Trophoblast cell (in vitro differentiated cells and primary cell): ENCODE results near the gene MDK.
A peak's percentile ranks its signal among the peaks of the same experiment; 100 is the strongest.

ENCODE experiments used
- DNase-seq, 2 donors: peaks; one replicate each; pipeline ENCODE4 v3.0.0-alpha.2; 2016
- H2AFZ ChIP-seq: 2 replicates; pipeline ENCODE4 v1.6.1; 2013; ENCODE audit warnings: low read length, moderate library complexity, mild to moderate bottlenecking; ENCODE audit not compliant: insufficient read depth, poor library complexity
- H2AK5ac ChIP-seq: 2 replicates; pipeline ENCODE4 v1.6.1; 2013; ENCODE audit warnings: mild to moderate bottlenecking, low read length
- H2BK120ac ChIP-seq: 2 replicates; pipeline ENCODE4 v1.6.1; 2013; ENCODE audit warnings: low read length, mild to moderate bottlenecking, moderate library complexity; ENCODE audit not compliant: insufficient read depth, poor library complexity
- H2BK12ac ChIP-seq: 2 replicates; pipeline ENCODE4 v1.6.1; 2013; ENCODE audit warnings: mild to moderate bottlenecking, low read length, moderate library complexity
- H2BK5ac ChIP-seq: 2 replicates; pipeline ENCODE4 v1.6.1; 2013; ENCODE audit warnings: low read length, low read depth, moderate library complexity, mild to moderate bottlenecking; ENCODE audit not compliant: poor library complexity
- H3K14ac ChIP-seq: 2 replicates; pipeline ENCODE4 v1.6.1; 2013; ENCODE audit warnings: mild to moderate bottlenecking, low read length
- H3K18ac ChIP-seq: 2 replicates; pipeline ENCODE4 v1.6.1; 2013; ENCODE audit warnings: mild to moderate bottlenecking, low read length
- H3K23ac ChIP-seq: 2 replicates; pipeline ENCODE4 v1.6.1; 2013; ENCODE audit warnings: low read length
- H3K27ac ChIP-seq: 2 replicates; pipeline ENCODE4 v1.5.1; 2013; ENCODE audit warnings: low read depth, mild to moderate bottlenecking, inconsistent platforms, low read length, moderate library complexity
- H3K27me3 ChIP-seq: 2 replicates; pipeline ENCODE4 v1.6.1; 2013; ENCODE audit warnings: inconsistent platforms, mild to moderate bottlenecking, low read length, moderate library complexity; ENCODE audit not compliant: insufficient read depth
- H3K36me3 ChIP-seq, 2 experiments: 1 replicate in 1 of 2; 2 replicates in 1 of 2; pipeline ENCODE4 v1.6.1; 2013; ENCODE audit warnings: low read length in 2 of 2, mild to moderate bottlenecking in 2 of 2, moderate library complexity in 1 of 2; ENCODE audit not compliant: insufficient read depth in 2 of 2, control insufficient read depth in 1 of 2
- H3K4ac ChIP-seq: 2 replicates; pipeline ENCODE4 v1.6.1; 2013; ENCODE audit warnings: low read depth, mild to moderate bottlenecking, low read length, moderate library complexity
- H3K4me1 ChIP-seq, 2 experiments: 1 replicate in 1 of 2; 2 replicates in 1 of 2; pipeline ENCODE4 v1.6.1; 2013; ENCODE audit warnings: low read length in 2 of 2, mild to moderate bottlenecking in 2 of 2, moderate library complexity in 1 of 2; ENCODE audit not compliant: insufficient read depth in 2 of 2, control insufficient read depth in 1 of 2
- H3K4me2 ChIP-seq: 2 replicates; pipeline ENCODE4 v1.6.1; 2013; ENCODE audit warnings: inconsistent platforms, mild to moderate bottlenecking, low read length, moderate library complexity
- H3K4me3 ChIP-seq: 2 replicates; pipeline ENCODE4 v1.5.1; 2013; ENCODE audit warnings: mild to moderate bottlenecking, low read depth, low read length, inconsistent platforms
- H3K79me1 ChIP-seq: one replicate; pipeline ENCODE4 v1.6.1; 2013; ENCODE audit warnings: low read length
- H3K79me2 ChIP-seq: 2 replicates; pipeline ENCODE4 v1.6.1; 2013; ENCODE audit warnings: low read length, mild to moderate bottlenecking; ENCODE audit not compliant: control insufficient read depth, insufficient read depth, poor library complexity
- H3K9ac ChIP-seq: 2 replicates; pipeline ENCODE4 v1.6.1; 2013; ENCODE audit warnings: mild to moderate bottlenecking, low read length
- H3K9me3 ChIP-seq: 2 replicates; pipeline ENCODE4 v1.6.1; 2013; ENCODE audit warnings: low read depth, mild to moderate bottlenecking, control low read depth, inconsistent platforms, low read length; ENCODE audit not compliant: insufficient read depth
- H4K12ac ChIP-seq: 2 replicates; pipeline ENCODE4 v1.6.1; 2013; ENCODE audit warnings: low read depth, mild to moderate bottlenecking, low read length, moderate library complexity
- H4K8ac ChIP-seq: 2 replicates; pipeline ENCODE4 v1.6.1; 2013; ENCODE audit warnings: low read depth, mild to moderate bottlenecking, low read length, moderate library complexity
- H4K91ac ChIP-seq: one replicate; pipeline ENCODE4 v1.6.1; 2013; ENCODE audit warnings: low read depth, mild to moderate bottlenecking, low read length, moderate library complexity
- WGBS: extraction: QIAGEN DNeasy Blood & Tissue Kit; methylation state at CpG from one replicate; pipeline ENCODE4 v1.1.7; 2013; ENCODE audit warnings: missing lambda C conversion rate; ENCODE audit not compliant: insufficient read length, insufficient coverage; ENCODE audit errors: extremely low coverage; 5-methylcytosine and 5-hydroxymethylcytosine counted together

MDK gene

DNA sequence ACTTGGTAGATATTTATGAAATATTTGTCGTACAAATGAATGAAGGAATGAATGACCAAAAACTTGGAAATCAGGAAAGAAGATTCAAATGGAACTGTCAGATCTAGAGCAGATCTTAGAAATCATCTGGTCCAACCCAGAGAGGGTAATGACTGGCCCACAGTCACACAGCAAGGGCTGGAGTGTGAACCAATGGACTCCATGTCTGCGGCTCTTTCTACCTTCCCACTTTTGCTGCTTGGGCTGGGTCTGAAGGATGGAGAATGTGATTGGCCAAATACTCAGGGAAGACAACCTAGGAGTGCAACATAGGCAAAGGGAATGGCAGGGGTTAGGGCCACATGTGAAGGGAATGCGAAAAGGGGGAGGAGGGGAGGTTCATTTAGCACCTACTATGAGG is 40.0 kb upstream of the MDK start:
- Histone ChIP-seq H2BK5ac (no peak overlapping the region), H3K4me1 (peaks cover 38 to 42% of the 10 kb centered on the region in 2 experiments), H4K12ac (no peak overlapping the region), H3K36me3 (no peaks in the 10 kb centered on the region), H3K9me3 (no peaks in the 10 kb centered on the region), H3K4ac (no peak overlapping the region), H4K91ac (no peak overlapping the region), H3K79me2 (peaks cover 4% of the 10 kb centered on the region), H2AK5ac (no peak overlapping the region), H2BK12ac (peak overlapping the region; percentile 33), H3K23ac (no peak overlapping the region), H2AFZ (peak overlapping the region; percentile 19), H3K18ac (peak overlapping the region; percentile 17), H3K79me1 (peaks cover 23% of the 10 kb centered on the region), H2BK120ac (no peak overlapping the region), H3K9ac (no peak overlapping the region), H3K14ac (no peak overlapping the region), H3K27me3 (no peaks in the 10 kb centered on the region), H3K4me2 (no peak overlapping the region), H4K8ac (no peak overlapping the region), H3K27ac (no peak overlapping the region), H3K4me3 (no peak overlapping the region)
- no peak for DNase-seq
- WGBS = no CpG with 5 or more reads among the region's 3 CpGs

DNA sequence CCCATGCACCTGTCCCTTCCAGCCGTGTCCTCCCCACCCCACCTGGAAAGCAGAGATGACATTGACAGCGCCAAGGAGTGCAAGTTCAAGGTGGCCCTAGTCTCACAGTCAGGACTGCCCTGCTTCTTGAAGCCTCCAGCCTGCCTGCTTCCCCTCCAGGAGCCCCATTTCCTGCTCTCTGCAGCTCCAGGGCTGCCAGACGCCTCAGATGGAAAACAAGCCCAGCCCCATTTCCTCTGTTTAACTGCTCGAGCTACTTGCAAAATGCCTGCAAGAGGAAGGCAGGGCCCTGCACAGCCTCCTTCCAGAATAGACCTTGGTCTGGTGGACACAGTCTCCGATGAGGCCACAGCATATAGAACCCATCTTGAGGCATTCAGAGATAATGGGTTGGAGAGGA is 39.2 kb upstream of the MDK start:
- H3K23ac ChIP-seq = no peak overlapping the region
- H2BK12ac ChIP-seq = no peak overlapping the region
- H3K4me2 ChIP-seq = peak overlapping the region; percentile 34
- H3K4me1 ChIP-seq = peaks cover 40 to 45% of the 10 kb centered on the region in 2 experiments
- H3K27ac ChIP-seq = no peak overlapping the region
- H3K14ac ChIP-seq = no peak overlapping the region
- H3K18ac ChIP-seq = no peak overlapping the region
- no peak for DNase-seq
- WGBS = no CpG with 5 or more reads among the region's 5 CpGs
- no peak overlapping the region for H4K12ac ChIP-seq
- no peak overlapping the region for H2BK120ac ChIP-seq
- peaks cover 4% of the 10 kb centered on the region for H3K79me2 ChIP-seq
- H3K9me3 ChIP-seq = no peaks in the 10 kb centered on the region
- H2AFZ ChIP-seq = no peak overlapping the region
- no peak overlapping the region for H2BK5ac ChIP-seq
- H2AK5ac ChIP-seq = no peak overlapping the region
- no peak overlapping the region for H3K4ac ChIP-seq
- H3K9ac ChIP-seq = no peak overlapping the region
- no peak overlapping the region for H4K8ac ChIP-seq
- H3K79me1 ChIP-seq = peaks cover 25% of the 10 kb centered on the region
- no peak overlapping the region for H3K4me3 ChIP-seq
- H3K27me3 ChIP-seq = no peaks in the 10 kb centered on the region
- peak overlapping the region; percentile 53 for H4K91ac ChIP-seq
- no peaks in the 10 kb centered on the region for H3K36me3 ChIP-seq

DNA sequence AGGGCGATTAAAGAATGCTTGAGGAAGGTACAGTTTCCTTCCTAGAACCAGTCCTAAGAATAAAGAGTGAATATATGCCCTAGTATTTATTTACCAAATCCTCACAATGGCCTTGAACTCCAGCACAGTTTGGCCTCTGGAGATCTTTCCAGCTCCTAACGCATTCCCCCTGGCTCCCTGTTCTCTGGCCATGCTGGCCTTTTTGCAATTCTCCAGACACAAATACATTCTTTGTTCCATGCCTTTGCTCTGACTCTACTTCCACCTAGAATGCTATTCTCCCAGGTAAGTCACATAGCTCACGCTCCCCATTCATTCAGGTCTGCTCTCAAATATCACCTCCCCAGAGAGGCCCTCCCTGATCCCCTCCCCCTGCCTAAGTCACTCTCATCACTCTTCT is 37.9 kb upstream of the MDK start:
- H3K4me3 ChIP-seq = no peak overlapping the region
- no peaks in the 10 kb centered on the region for H3K36me3 ChIP-seq
- no peak overlapping the region for H2BK12ac ChIP-seq
- peaks cover under 1% of the 10 kb centered on the region for H3K9me3 ChIP-seq
- H3K27me3 ChIP-seq = no peaks in the 10 kb centered on the region
- H3K23ac ChIP-seq = no peak overlapping the region
- H3K79me1 ChIP-seq = peaks cover 32% of the 10 kb centered on the region
- peaks cover 15% of the 10 kb centered on the region for H3K79me2 ChIP-seq
- H3K9ac ChIP-seq = no peak overlapping the region
- DNase-seq = peak; percentile 88 to 94
- H4K12ac ChIP-seq = no peak overlapping the region
- H4K8ac ChIP-seq = no peak overlapping the region
- no peak overlapping the region for H2AFZ ChIP-seq
- H3K4ac ChIP-seq = no peak overlapping the region
- no peak overlapping the region for H3K18ac ChIP-seq
- WGBS = no CpG with 5 or more reads among the region's 3 CpGs
- H2AK5ac ChIP-seq = no peak overlapping the region
- H2BK120ac ChIP-seq = no peak overlapping the region
- no peak overlapping the region for H2BK5ac ChIP-seq
- H4K91ac ChIP-seq = no peak overlapping the region
- H3K4me2 ChIP-seq = no peak overlapping the region
- H3K4me1 ChIP-seq = peaks cover 48 to 50% of the 10 kb centered on the region in 2 experiments
- H3K14ac ChIP-seq = no peak overlapping the region
- H3K27ac ChIP-seq = peak overlapping the region; percentile 56

DNA sequence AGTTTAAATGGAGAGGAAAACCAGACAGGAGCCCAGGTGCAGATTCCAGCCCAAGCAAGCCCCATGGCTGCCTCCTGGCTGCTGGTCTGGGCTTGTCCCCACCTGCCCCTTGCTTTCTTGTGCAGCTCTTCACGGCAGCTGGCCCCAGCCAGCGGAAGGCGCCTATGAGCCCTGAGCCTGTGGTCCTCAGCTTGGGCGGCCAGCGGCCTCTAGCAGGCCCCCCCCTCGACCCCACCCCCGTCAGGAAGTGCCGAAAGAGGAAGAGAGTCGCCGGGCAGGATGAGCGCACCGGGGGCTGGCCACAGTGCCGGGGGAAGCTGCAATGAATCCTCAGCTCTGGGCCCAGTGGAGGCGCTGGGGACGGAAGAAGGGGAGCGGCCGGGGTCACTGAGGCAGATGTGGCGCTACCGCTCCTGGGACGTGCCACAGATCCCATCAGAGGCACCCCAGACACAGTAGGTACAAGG is 36.3 kb upstream of the MDK start:
- H3K27ac ChIP-seq = peak overlapping the region; percentile 52
- peak overlapping the region; percentile 55 for H4K12ac ChIP-seq
- peak overlapping the region; percentile 96 for H2BK12ac ChIP-seq
- peak overlapping the region; percentile 37 for H3K4me2 ChIP-seq
- peak overlapping the region; percentile 61 for H2AFZ ChIP-seq
- peaks cover 17% of the 10 kb centered on the region for H3K79me2 ChIP-seq
- peak overlapping the region; percentile 94 for H3K14ac ChIP-seq
- H3K27me3 ChIP-seq = no peaks in the 10 kb centered on the region
- H3K4me1 ChIP-seq = peaks cover 40 to 48% of the 10 kb centered on the region in 2 experiments
- H3K4me3 ChIP-seq = peak overlapping the region; percentile 10
- H3K4ac ChIP-seq = peak overlapping the region; percentile 84
- DNase-seq = peak; percentile 82 to 87
- H2BK5ac ChIP-seq = peak overlapping the region; percentile 74
- H3K9ac ChIP-seq = no peak overlapping the region
- no peaks in the 10 kb centered on the region for H3K36me3 ChIP-seq
- WGBS = no CpG with 5 or more reads among the region's 20 CpGs
- peak overlapping the region; percentile 96 for H2AK5ac ChIP-seq
- peak overlapping the region; percentile 91 for H4K8ac ChIP-seq
- no peak overlapping the region for H3K23ac ChIP-seq
- peak overlapping the region; percentile 93 for H3K18ac ChIP-seq
- H3K9me3 ChIP-seq = peaks cover 2% of the 10 kb centered on the region
- peak overlapping the region; percentile 95 for H4K91ac ChIP-seq
- H2BK120ac ChIP-seq = peak overlapping the region; percentile 79
- H3K79me1 ChIP-seq = peaks cover 24% of the 10 kb centered on the region
